A549 (cell line): Measurements from ENCODE around the gene WFDC5.

Experiments used
- BHLHE40 ChIP-seq: IDR thresholded peaks from 2 replicates; pipeline ENCODE4 v1.6.1; 2012; ENCODE audit warnings: low read depth, low read length, inconsistent platforms
- CHD4 ChIP-seq: fragments of 200-600 bp; sonication (generic); IDR thresholded peaks from 2 replicates; pipeline ENCODE4 v1.6.1; 2016; ENCODE audit warnings: antibody characterized with exemption, mild to moderate bottlenecking, borderline replicate concordance
- HOXA7 ChIP-seq: fragments of 250-450 bp; sonication (Bioruptor Pico); IDR thresholded peaks from 2 replicates; pipeline ENCODE4 v1.5.0; 2020; ENCODE audit warnings: mild to moderate bottlenecking, moderate library complexity
- JUNB ChIP-seq: fragments of >200 bp; sonication (Bioruptor Twin); formaldehyde crosslinking; IDR thresholded peaks from 2 replicates; pipeline ENCODE4 v1.6.1; 2016
- MAFK ChIP-seq: fragments of 450-650 bp; IDR thresholded peaks from 2 replicates; pipeline ENCODE4 v1.6.1; 2014; ENCODE audit not compliant: partially characterized antibody
- MYC ChIP-seq: IDR thresholded peaks from 2 replicates; pipeline ENCODE4 v1.6.1; 2012; ENCODE audit warnings: mild to moderate bottlenecking, inconsistent platforms, low read length, improper control_type of control experiment, borderline replicate concordance
- POLR2A ChIP-seq: IDR thresholded peaks from 2 replicates; pipeline ENCODE4 v1.6.1; 2012; ENCODE audit warnings: mild to moderate bottlenecking, low read length
- RNF2 ChIP-seq: fragments of 200-600 bp; sonication (generic); IDR thresholded peaks from 2 replicates; pipeline ENCODE4 v1.6.1; 2016; ENCODE audit warnings: low read depth, mild to moderate bottlenecking, antibody characterized with exemption, moderate library complexity, borderline replicate concordance
- SREBF2 ChIP-seq: fragments of 450-650 bp; IDR thresholded peaks from 2 replicates; pipeline ENCODE4 v1.6.1; 2014; ENCODE audit warnings: mild to moderate bottlenecking, moderate library complexity
- ZSCAN20 ChIP-seq: fragments of 250-450 bp; sonication (Bioruptor Pico); IDR thresholded peaks from 2 replicates; pipeline ENCODE4 v1.8.0; 2022; ENCODE audit warnings: mild to moderate bottlenecking, moderate library complexity
- TF ChIP-seq, protein P1 (sequence below): fragments of >200 bp; sonication (Bioruptor Twin); formaldehyde crosslinking; IDR thresholded peaks from 3 replicates; pipeline ENCODE4 v1.5.1; 2016
- TF ChIP-seq, protein P2 (sequence below): IDR thresholded peaks from 2 replicates; pipeline ENCODE4 v1.6.1; 2012
- TF ChIP-seq, protein P3 (sequence below): IDR thresholded peaks from 2 replicates; pipeline ENCODE4 v1.6.1; 2012
- TF ChIP-seq, protein P4 (sequence below): fragments of 450-650 bp; IDR thresholded peaks from 2 replicates; pipeline ENCODE4 v1.6.1; 2014; ENCODE audit warnings: antibody characterized with exemption

DNA sequence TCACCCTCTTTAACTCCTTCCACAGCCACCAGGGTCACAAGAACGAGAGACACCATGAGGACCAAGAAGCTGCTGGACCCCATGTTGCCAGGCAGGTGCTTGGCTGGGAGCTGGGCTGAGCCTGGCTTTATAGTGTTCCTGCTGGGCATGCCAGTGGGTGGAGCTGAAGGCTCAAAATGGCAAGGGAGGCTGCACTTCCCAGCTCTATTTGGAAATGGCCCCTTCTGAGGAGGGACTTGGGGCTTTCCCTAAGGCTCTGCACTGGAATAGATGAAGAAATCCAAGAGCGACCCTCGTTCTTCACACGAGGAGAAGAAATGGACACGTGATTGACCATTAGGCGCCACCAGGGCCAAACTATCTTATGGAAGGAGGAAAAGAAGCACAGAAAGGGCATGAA is 9.4 kb upstream of the WFDC5 start, which contains the start of gene WFDC12:
- TF ChIP-seq BHLHE40: no peak
- TF ChIP-seq POLR2A: no peak
- TF ChIP-seq, protein P1, sequence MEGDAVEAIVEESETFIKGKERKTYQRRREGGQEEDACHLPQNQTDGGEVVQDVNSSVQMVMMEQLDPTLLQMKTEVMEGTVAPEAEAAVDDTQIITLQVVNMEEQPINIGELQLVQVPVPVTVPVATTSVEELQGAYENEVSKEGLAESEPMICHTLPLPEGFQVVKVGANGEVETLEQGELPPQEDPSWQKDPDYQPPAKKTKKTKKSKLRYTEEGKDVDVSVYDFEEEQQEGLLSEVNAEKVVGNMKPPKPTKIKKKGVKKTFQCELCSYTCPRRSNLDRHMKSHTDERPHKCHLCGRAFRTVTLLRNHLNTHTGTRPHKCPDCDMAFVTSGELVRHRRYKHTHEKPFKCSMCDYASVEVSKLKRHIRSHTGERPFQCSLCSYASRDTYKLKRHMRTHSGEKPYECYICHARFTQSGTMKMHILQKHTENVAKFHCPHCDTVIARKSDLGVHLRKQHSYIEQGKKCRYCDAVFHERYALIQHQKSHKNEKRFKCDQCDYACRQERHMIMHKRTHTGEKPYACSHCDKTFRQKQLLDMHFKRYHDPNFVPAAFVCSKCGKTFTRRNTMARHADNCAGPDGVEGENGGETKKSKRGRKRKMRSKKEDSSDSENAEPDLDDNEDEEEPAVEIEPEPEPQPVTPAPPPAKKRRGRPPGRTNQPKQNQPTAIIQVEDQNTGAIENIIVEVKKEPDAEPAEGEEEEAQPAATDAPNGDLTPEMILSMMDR: no peak
- TF ChIP-seq MAFK: no peak
- no peak for TF ChIP-seq CHD4
- TF ChIP-seq JUNB: no peak
- no peak for TF ChIP-seq ZSCAN20 (CRISPR knock-in tag)
- TF ChIP-seq, protein P2, sequence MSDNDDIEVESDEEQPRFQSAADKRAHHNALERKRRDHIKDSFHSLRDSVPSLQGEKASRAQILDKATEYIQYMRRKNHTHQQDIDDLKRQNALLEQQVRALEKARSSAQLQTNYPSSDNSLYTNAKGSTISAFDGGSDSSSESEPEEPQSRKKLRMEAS: no peak
- TF ChIP-seq MYC: no peak
- TF ChIP-seq, protein P3, sequence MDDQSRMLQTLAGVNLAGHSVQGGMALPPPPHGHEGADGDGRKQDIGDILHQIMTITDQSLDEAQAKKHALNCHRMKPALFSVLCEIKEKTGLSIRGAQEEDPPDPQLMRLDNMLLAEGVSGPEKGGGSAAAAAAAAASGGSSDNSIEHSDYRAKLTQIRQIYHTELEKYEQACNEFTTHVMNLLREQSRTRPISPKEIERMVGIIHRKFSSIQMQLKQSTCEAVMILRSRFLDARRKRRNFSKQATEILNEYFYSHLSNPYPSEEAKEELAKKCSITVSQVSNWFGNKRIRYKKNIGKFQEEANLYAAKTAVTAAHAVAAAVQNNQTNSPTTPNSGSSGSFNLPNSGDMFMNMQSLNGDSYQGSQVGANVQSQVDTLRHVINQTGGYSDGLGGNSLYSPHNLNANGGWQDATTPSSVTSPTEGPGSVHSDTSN: no peak
- no peak for TF ChIP-seq RNF2
- TF ChIP-seq SREBF2: no peak
- TF ChIP-seq HOXA7 (CRISPR knock-in tag): no peak
- TF ChIP-seq, protein P4, sequence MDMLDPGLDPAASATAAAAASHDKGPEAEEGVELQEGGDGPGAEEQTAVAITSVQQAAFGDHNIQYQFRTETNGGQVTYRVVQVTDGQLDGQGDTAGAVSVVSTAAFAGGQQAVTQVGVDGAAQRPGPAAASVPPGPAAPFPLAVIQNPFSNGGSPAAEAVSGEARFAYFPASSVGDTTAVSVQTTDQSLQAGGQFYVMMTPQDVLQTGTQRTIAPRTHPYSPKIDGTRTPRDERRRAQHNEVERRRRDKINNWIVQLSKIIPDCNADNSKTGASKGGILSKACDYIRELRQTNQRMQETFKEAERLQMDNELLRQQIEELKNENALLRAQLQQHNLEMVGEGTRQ: no peak
